NCI-H2196 treated with DMSO at 0.1 percent for 48 hours (cell line): ENCODE data around the gene ATP11A.
"Not testable (repeated sequence)": the region's sequence is repeated elsewhere in the genome, so short reads cannot be mapped to it uniquely, and the experiment has no call there.

ENCODE experiments used
- DNase-seq: peaks from one replicate; lab custom pipeline; 2025; ENCODE audit not compliant: unreplicated experiment; lab: John Stamatoyannopoulos, UW

The ATP11A gene

DNA sequence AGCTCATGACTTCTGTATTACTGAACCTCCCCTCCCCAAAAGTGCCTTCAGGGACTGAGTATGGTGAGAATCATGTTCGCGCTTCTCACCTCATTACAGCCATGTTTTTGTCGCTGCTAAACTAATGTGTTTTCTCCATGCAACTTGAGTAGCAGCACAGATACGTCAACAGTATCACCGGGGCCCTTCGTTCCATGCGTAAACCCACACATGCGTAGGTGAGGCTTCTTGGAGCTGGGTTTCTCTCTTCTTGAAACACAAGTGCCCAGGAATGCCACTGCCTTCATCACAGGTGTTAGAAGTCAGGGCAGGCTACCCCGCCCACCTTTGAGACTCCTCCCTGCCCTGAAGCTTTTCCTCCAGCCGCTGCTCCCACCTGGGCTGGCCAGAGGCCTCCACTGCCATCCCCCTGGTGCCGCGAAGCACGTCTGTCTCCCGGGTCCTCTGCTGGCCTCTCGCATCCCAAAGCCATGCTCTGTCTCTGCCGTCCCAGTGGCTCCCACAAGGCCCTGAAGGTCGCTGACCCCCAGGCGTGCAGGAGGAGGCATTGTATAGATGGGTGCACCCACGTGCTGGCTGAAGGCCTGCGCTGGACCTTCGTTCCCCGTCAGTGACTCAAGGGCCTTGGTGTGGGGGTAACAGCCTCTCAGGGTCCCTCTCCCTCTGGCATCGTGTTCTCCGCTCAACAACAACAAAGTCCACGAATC is 143.9 kb downstream of the ATP11A start:
- no peak for DNase-seq

- DNase-seq, result no peak
Observed at GRCh38 chr13:112835344-112835743, 145.5 kb downstream of the ATP11A start.

DNA sequence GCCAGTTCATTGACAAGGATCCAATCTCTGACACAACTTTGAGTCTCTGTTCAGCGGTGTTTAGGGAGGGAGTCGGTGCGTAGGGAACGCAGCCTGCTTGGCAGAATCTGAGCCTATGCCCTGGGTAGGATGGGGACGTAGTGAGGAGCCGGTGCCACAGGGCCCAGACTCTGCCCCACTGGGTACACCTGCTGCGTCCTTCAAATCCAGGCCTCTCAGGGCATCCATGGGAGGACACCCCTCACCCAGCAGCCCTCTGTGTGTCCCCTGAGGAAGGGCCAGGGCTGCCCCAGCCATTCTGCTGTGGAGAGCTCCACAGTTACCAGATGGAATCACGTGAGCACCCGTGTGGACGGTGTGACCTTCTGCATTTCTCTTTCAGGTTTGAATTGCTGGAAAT is 146.0 kb downstream of the ATP11A start:
- no peak for DNase-seq

DNA sequence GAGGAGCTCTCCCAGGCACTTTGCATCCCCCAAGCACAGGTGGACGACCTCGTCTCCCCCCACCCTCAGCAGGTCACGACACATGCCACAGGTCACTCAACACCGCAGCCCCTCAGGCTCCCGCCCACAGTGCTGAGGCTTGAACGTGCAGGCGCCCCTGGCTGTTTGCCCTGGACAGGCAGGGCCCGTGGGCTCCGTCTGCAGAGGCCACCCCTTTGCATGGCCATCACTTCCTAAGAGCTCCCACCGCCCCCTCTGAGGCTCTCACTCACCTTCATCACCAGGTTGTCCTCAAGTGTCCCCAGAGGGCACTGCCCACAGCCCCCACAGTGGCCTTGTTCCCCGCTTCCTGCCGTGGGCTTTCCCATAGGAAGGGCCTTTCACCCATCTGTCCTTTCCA is 147.1 kb downstream of the ATP11A start:
- no peak for DNase-seq

DNA sequence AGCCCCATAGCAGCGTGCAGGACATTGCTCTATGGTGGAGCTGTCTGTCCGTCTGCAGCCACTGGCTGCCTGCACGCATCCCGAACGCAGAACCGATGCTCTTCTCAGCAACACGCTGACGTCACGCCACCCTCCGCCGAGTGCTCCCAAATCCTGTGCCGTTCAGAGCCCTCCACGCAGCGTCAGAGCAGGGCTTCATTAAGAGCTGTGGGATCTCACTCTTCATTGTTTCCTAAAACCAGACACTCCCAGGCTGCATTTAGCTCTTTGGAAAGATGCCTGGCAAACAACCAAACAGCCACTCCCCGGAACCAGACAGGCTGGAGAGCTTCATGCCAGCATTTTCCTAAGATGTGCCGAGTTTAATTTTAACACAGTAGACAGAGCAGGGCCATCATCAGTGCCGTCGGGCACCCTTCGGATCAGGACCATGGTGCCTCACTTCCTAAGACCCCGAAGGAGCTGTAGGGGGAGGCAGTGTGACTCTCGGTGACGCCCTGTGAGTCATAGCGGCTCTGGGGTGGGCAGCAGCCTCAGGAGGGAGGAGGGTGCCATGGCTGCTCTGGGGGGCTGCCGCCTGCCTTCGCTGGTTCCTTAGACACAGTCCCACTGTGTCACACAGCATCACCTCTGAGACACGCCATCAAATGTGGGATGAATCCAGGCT is 147.7 kb downstream of the ATP11A start:
- DNase-seq, result no peak

GRCh38 chr13:112838038-112838841 is 148.4 kb downstream of the ATP11A start:
- no peak for DNase-seq

GRCh38 chr13:112838842-112839117 is 148.9 kb downstream of the ATP11A start:
- DNase-seq, result no peak

DNA sequence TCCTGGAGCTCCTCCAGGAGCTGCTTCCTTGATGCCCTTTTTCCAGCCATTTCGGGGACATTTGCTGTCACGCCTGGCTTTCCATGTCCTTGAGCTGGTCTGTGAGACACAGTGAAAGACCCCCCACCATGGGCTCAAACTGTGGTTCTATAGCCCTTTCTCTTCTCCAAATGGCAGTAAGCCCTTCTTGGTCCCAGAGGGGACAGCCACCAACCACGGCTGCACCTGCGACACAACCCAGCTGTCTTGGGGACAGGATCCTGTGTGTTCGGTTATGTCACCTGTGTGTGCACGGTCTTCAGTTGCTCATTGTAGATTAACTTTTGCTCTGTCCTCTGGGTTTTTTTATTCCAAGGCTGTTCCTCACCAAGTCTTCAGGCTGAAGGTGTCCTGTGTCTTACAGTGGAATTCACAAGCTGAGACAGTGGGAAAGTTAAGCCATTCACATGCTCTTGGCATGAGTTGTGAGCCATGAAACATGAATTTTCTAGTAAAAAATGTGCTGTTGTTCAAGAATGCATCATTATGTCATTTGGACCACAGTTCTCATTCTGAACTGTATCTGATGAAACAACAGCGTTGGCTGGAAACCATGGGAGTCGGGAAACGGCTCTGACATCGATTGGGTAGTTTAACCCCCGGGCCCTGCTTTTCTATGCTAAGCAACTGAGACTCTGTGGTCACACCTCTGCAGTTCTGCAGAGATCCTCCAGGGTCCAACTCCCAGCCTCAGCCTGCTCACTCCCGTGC is 149.7 kb downstream of the ATP11A start:
- no peak for DNase-seq

- DNase-seq, result no peak
Observed at GRCh38 chr13:112840472-112841302, 150.8 kb downstream of the ATP11A start.

DNA sequence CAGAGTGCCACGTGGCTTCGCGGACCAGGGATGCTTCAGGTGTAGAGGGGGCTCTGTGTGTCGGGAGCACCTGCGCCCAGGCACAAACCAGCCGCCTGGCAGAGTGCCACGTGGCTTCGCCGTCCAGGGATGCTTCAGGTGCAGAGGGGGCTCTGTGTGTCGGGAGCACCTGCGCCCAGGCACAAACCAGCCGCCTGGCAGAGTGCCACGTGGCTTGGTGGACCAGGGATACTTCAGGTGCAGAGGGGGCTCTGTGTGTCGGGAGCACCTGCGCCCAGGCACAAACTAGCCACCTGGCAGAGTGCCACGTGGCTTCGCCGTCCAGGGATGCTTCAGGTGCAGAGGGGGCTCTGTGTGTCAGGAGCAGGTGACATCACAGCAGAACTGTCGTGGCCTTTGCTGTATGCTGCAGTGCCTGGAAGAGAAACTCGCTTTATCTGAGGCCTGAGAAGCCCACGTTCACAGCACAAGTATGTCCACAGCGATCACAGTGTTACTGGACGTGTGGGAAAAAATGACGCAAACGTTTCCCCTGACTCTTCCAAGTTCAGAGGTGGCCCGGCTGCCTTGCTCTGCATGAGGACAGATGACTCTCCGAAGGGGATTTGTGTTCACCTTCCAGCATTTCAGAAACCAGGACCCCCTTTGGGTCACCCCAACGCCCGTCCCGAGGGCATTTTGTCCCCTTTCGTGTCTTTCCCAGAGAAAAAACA is 151.6 kb downstream of the ATP11A start:
- not testable (repeated sequence) for DNase-seq

DNA sequence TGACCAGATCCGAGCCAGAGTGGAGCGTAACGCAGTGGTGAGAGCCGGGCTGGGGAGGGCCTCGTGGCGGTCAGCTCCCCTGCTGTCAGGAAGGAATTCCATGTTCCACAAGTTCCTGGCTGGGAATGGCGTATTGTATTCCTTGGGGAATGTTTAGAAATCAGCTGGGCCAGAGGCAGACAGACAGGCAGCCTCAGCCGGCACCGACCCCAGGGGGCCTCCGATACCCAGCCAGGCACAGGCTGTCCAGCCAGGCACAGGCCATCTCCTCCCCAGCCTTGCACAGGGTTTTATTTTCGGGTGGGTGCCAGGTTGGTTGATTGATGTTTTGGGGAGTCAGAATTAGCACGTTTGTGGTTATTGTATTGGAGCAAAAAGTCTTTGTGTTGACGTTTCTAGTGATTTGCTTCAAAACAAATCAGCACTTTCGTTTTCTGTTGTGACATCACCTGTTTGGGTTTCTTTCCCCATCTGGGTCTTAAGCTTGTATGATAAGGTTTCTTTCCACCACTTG is 152.6 kb downstream of the ATP11A start:
- no peak for DNase-seq

DNA sequence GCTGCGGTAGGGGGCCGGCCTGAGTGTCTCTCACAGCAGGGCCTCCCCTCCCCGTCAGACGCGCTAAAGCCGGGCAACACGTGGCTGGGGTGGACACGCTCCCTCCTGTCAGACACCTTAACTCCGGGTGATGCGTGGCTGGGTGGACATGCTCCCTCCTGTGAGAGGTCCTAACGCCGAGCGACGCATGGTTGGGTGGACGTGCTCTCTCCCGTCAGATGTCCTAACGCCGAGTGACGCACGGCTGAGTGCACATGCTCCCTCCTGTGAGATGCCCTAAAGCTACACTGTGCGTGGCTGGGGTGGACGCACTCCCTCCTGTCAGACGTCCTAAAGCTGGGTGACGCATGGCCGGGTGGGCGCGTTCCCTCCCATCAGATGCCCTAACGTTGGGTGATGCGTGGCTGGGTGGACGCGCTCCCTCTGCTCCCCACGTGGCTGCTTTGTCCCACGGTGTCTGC is 153.1 kb downstream of the ATP11A start:
- DNase-seq, result no peak

GRCh38 chr13:112843392-112844111 is 153.7 kb downstream of the ATP11A start:
- DNase-seq, result no peak

DNA sequence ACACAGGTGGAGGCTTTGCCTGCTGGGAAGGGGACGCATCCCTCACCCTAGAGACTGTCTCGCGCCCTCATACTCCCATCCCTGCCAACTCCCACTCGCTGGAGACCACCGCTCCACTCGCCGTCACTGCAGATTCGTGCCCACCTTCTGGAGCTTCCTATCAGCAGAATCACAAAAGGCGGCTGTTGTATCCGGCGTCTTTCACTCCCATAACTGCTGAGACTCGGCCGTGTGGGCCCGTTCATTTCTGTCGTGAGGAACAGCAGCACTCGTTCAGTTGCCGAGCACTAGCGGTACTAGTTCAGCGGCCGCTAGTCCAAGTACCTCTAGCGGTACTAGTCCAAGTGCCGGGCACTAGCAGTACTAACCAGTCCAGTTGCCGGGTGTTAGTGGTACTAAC is 154.6 kb downstream of the ATP11A start:
- no peak for DNase-seq

- DNase-seq, result no peak
Observed at GRCh38 chr13:112844879-112845278, 155.0 kb downstream of the ATP11A start.

DNA sequence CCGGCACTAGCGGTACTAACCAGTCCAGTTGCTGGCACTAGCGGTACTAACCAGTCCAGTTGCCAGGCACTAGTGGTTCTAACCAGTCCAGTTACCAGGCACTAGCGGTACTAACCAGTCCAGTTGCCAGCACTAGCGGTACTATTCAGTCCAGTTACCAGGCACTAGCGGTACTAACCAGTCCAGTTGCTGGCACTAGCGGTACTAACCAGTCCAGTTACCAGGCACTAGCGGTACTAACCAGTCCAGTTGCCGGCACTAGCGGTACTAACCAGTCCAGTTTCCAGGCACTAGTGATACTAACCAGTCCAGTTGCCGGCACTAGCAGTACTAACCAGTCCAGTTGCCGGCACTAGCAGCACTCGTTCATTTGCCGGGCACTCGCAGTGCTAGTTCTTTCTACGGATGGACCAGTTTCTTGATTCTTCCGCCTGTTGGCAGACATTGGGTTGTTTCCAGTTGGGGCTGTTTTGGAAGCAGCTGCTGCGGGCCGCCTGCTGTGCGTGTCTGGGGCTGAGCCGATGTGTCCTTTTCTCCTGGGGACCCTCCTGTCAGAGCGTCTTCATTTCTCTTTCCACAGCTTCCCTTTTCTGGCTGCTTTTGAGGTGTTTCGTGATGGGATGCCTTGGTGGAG is 155.8 kb downstream of the ATP11A start:
- no peak for DNase-seq

- DNase-seq, result no peak
Observed at GRCh38 chr13:112846411-112847115, 156.7 kb downstream of the ATP11A start.

GRCh38 chr13:112849500-112849899 is 159.7 kb downstream of the ATP11A start:
- peak; percentile 69 for DNase-seq
